Measurements from ENCODE around the gene DNAJB8.

- TF ChIP-seq CTCF (IDR thresholded peaks at IDR 0.05 in 4 of 5, conservative IDR thresholded peaks at IDR 0.05 in 1 of 5), result no peak
- no peak for TF ChIP-seq POLR2A (IDR thresholded peaks at IDR 0.05)
Observed at GRCh38 chr3:128446821-128447220, 19.9 kb downstream of the DNAJB8 start.
